Trophoblast cell (in vitro differentiated cells and primary cell): ENCODE measurements around the gene CLIP4.

Experiments
- DNase-seq, 2 donors: peaks; one replicate each; pipeline ENCODE4 v3.0.0-alpha.2; 2016
- H2AFZ ChIP-seq: 2 replicates; pipeline ENCODE4 v1.6.1; 2013; ENCODE audit warnings: low read length, moderate library complexity, mild to moderate bottlenecking; ENCODE audit not compliant: insufficient read depth, poor library complexity
- H2AK5ac ChIP-seq: 2 replicates; pipeline ENCODE4 v1.6.1; 2013; ENCODE audit warnings: mild to moderate bottlenecking, low read length
- H2BK120ac ChIP-seq: 2 replicates; pipeline ENCODE4 v1.6.1; 2013; ENCODE audit warnings: low read length, mild to moderate bottlenecking, moderate library complexity; ENCODE audit not compliant: insufficient read depth, poor library complexity
- H2BK12ac ChIP-seq: 2 replicates; pipeline ENCODE4 v1.6.1; 2013; ENCODE audit warnings: mild to moderate bottlenecking, low read length, moderate library complexity
- H2BK5ac ChIP-seq: 2 replicates; pipeline ENCODE4 v1.6.1; 2013; ENCODE audit warnings: low read length, low read depth, moderate library complexity, mild to moderate bottlenecking; ENCODE audit not compliant: poor library complexity
- H3K14ac ChIP-seq: 2 replicates; pipeline ENCODE4 v1.6.1; 2013; ENCODE audit warnings: mild to moderate bottlenecking, low read length
- H3K18ac ChIP-seq: 2 replicates; pipeline ENCODE4 v1.6.1; 2013; ENCODE audit warnings: mild to moderate bottlenecking, low read length
- H3K23ac ChIP-seq: 2 replicates; pipeline ENCODE4 v1.6.1; 2013; ENCODE audit warnings: low read length
- H3K27ac ChIP-seq: 2 replicates; pipeline ENCODE4 v1.5.1; 2013; ENCODE audit warnings: low read depth, mild to moderate bottlenecking, inconsistent platforms, low read length, moderate library complexity
- H3K27me3 ChIP-seq: 2 replicates; pipeline ENCODE4 v1.6.1; 2013; ENCODE audit warnings: inconsistent platforms, mild to moderate bottlenecking, low read length, moderate library complexity; ENCODE audit not compliant: insufficient read depth
- H3K36me3 ChIP-seq, 2 experiments: 1 replicate in 1 of 2; 2 replicates in 1 of 2; pipeline ENCODE4 v1.6.1; 2013; ENCODE audit warnings: low read length in 2 of 2, mild to moderate bottlenecking in 2 of 2, moderate library complexity in 1 of 2; ENCODE audit not compliant: insufficient read depth in 2 of 2, control insufficient read depth in 1 of 2
- H3K4ac ChIP-seq: 2 replicates; pipeline ENCODE4 v1.6.1; 2013; ENCODE audit warnings: low read depth, mild to moderate bottlenecking, low read length, moderate library complexity
- H3K4me1 ChIP-seq, 2 experiments: 1 replicate in 1 of 2; 2 replicates in 1 of 2; pipeline ENCODE4 v1.6.1; 2013; ENCODE audit warnings: low read length in 2 of 2, mild to moderate bottlenecking in 2 of 2, moderate library complexity in 1 of 2; ENCODE audit not compliant: insufficient read depth in 2 of 2, control insufficient read depth in 1 of 2
- H3K4me2 ChIP-seq: 2 replicates; pipeline ENCODE4 v1.6.1; 2013; ENCODE audit warnings: inconsistent platforms, mild to moderate bottlenecking, low read length, moderate library complexity
- H3K4me3 ChIP-seq: 2 replicates; pipeline ENCODE4 v1.5.1; 2013; ENCODE audit warnings: mild to moderate bottlenecking, low read depth, low read length, inconsistent platforms
- H3K79me1 ChIP-seq: one replicate; pipeline ENCODE4 v1.6.1; 2013; ENCODE audit warnings: low read length
- H3K79me2 ChIP-seq: 2 replicates; pipeline ENCODE4 v1.6.1; 2013; ENCODE audit warnings: low read length, mild to moderate bottlenecking; ENCODE audit not compliant: control insufficient read depth, insufficient read depth, poor library complexity
- H3K9ac ChIP-seq: 2 replicates; pipeline ENCODE4 v1.6.1; 2013; ENCODE audit warnings: mild to moderate bottlenecking, low read length
- H3K9me3 ChIP-seq: 2 replicates; pipeline ENCODE4 v1.6.1; 2013; ENCODE audit warnings: low read depth, mild to moderate bottlenecking, control low read depth, inconsistent platforms, low read length; ENCODE audit not compliant: insufficient read depth
- H4K12ac ChIP-seq: 2 replicates; pipeline ENCODE4 v1.6.1; 2013; ENCODE audit warnings: low read depth, mild to moderate bottlenecking, low read length, moderate library complexity
- H4K8ac ChIP-seq: 2 replicates; pipeline ENCODE4 v1.6.1; 2013; ENCODE audit warnings: low read depth, mild to moderate bottlenecking, low read length, moderate library complexity
- H4K91ac ChIP-seq: one replicate; pipeline ENCODE4 v1.6.1; 2013; ENCODE audit warnings: low read depth, mild to moderate bottlenecking, low read length, moderate library complexity
- WGBS: extraction: QIAGEN DNeasy Blood & Tissue Kit; methylation state at CpG from one replicate; pipeline ENCODE4 v1.1.7; 2013; ENCODE audit warnings: missing lambda C conversion rate; ENCODE audit not compliant: insufficient read length, insufficient coverage; ENCODE audit errors: extremely low coverage; 5-methylcytosine and 5-hydroxymethylcytosine counted together

Gene CLIP4

DNA sequence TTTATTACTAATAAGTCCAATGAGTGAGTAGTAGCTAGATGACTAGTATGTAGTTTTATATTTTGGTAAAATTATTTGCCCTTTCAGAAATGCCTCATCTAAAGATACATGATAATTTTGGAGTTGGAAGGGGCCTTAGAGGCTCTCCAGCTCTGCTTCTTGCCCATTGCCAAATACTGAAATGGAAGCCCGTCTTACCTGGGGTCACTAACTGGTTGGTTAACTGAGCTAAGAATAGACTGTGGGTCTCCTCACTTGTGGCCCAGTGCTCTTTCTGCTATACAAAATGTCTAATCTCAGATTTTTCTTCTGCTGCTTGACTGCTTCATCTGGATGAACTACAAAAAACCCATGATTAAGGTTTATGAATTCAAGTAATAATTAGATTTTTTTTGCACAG is 67.1 kb downstream of the CLIP4 start:
- no peak overlapping the region for H3K4me2 ChIP-seq
- H2BK5ac ChIP-seq: no peak overlapping the region
- no peak overlapping the region for H2BK12ac ChIP-seq
- H3K23ac ChIP-seq: no peak overlapping the region
- no peaks in the 10 kb centered on the region for H3K4me1 ChIP-seq
- peaks cover under 1% of the 10 kb centered on the region for H3K9me3 ChIP-seq
- H3K4ac ChIP-seq: no peak overlapping the region
- H3K14ac ChIP-seq: no peak overlapping the region
- no peak overlapping the region for H2AK5ac ChIP-seq
- H4K91ac ChIP-seq: no peak overlapping the region
- no peak overlapping the region for H3K18ac ChIP-seq
- H4K12ac ChIP-seq: no peak overlapping the region
- no peaks in the 10 kb centered on the region for H3K79me1 ChIP-seq
- no CpG with 5 or more reads among the region's 1 CpG for WGBS
- H3K79me2 ChIP-seq: no peaks in the 10 kb centered on the region
- no peaks in the 10 kb centered on the region for H3K36me3 ChIP-seq
- no peak overlapping the region for H3K27ac ChIP-seq
- no peak overlapping the region for H2BK120ac ChIP-seq
- no peak for DNase-seq
- no peak overlapping the region for H4K8ac ChIP-seq
- H3K27me3 ChIP-seq: no peaks in the 10 kb centered on the region
- no peak overlapping the region for H3K4me3 ChIP-seq
- no peak overlapping the region for H2AFZ ChIP-seq
- no peak overlapping the region for H3K9ac ChIP-seq

DNA sequence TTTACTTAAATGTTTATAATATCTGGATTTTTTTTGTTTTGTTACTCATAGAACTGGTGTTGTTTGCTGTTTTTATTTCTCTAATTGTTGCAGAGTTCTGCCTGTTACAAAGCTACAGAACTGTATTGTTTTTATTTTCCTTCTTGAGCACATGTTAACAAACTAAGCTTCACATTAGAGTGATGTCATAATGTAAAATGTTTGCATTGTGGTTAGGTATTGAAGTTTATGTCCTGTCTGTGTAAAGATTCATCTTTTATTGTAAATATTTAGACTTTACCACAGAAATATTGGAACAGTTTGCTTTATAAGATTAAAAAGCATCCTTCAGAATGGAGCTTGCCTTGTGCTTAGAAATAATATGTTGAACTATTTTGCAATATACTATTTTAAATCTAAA is 67.7 kb downstream of the CLIP4 start:
- no peak overlapping the region for H3K9ac ChIP-seq
- H3K4me1 ChIP-seq: no peaks in the 10 kb centered on the region
- H3K4me2 ChIP-seq: no peak overlapping the region
- no peaks in the 10 kb centered on the region for H3K79me1 ChIP-seq
- H2BK120ac ChIP-seq: no peak overlapping the region
- no peak overlapping the region for H3K4ac ChIP-seq
- no peak overlapping the region for H4K91ac ChIP-seq
- H3K9me3 ChIP-seq: peaks cover 2% of the 10 kb centered on the region
- H3K18ac ChIP-seq: no peak overlapping the region
- H2BK5ac ChIP-seq: no peak overlapping the region
- H4K12ac ChIP-seq: no peak overlapping the region
- no peak overlapping the region for H2AK5ac ChIP-seq
- H4K8ac ChIP-seq: no peak overlapping the region
- no peak overlapping the region for H3K4me3 ChIP-seq
- H3K23ac ChIP-seq: no peak overlapping the region
- H3K27me3 ChIP-seq: no peaks in the 10 kb centered on the region
- H3K36me3 ChIP-seq: no peaks in the 10 kb centered on the region
- H3K27ac ChIP-seq: no peak overlapping the region
- H2BK12ac ChIP-seq: no peak overlapping the region
- no peak overlapping the region for H3K14ac ChIP-seq
- no peaks in the 10 kb centered on the region for H3K79me2 ChIP-seq
- DNase-seq: no peak
- H2AFZ ChIP-seq: no peak overlapping the region

DNA sequence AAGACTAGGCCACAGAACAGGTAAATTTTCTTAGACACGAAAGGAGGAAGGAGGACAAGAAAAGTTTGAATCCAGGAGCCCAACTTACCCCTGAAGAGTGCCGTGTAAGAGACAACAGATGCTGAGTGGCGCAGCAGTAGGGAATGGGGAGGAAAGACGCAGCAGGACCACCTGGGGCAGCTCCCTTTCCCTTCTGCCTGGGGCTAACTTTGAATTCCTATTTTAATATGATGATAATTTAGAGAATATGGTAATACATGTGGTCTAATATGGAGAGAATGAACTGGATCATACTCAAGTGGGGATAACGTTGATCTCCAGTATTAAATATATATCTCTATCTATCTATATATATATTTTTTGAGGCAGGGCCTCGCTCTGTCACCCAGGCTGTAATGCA is 69.3 kb downstream of the CLIP4 start:
- Histone ChIP-seq H2BK12ac (no peak overlapping the region), H3K27me3 (no peaks in the 10 kb centered on the region), H3K4me2 (no peak overlapping the region), H4K8ac (no peak overlapping the region), H2AK5ac (no peak overlapping the region), H3K9ac (no peak overlapping the region), H3K18ac (no peak overlapping the region), H3K79me1 (no peaks in the 10 kb centered on the region), H3K14ac (no peak overlapping the region), H2AFZ (no peak overlapping the region), H3K4me3 (no peak overlapping the region), H3K23ac (no peak overlapping the region), H3K79me2 (no peaks in the 10 kb centered on the region), H4K12ac (no peak overlapping the region), H3K4ac (no peak overlapping the region), H3K36me3 (no peaks in the 10 kb centered on the region), H3K9me3 (peaks cover 2% of the 10 kb centered on the region), H3K27ac (no peak overlapping the region), H3K4me1 (no peaks in the 10 kb centered on the region), H2BK5ac (no peak overlapping the region), H2BK120ac (no peak overlapping the region), H4K91ac (no peak overlapping the region)
- no peak for DNase-seq
- WGBS: no CpG with 5 or more reads among the region's 6 CpGs

DNA sequence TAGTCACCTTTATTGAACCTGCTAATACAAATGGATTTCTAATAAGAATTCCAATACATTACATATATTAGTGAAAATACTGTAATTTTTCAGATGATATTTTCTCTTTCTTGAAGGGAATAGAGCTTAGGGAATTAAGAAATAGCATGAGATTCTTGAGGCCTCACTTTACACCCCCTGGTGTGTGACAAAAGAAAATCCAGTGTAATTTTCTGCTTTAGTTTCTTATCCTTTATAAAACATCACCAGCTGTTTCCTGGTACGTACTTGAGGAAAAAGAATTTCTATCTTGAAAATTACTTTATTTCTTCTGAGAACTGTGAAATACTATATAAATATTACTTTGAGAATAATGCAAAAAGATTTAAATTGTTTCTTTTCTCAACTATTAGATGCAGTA is 71.6 kb downstream of the CLIP4 start:
- Histone ChIP-seq H2BK120ac (no peak overlapping the region), H3K9me3 (peaks cover 2% of the 10 kb centered on the region), H3K4me3 (no peak overlapping the region), H3K27ac (no peak overlapping the region), H2BK5ac (no peak overlapping the region), H3K4me2 (no peak overlapping the region), H3K79me2 (no peaks in the 10 kb centered on the region), H3K18ac (no peak overlapping the region), H2BK12ac (no peak overlapping the region), H3K9ac (no peak overlapping the region), H3K23ac (no peak overlapping the region), H3K4ac (no peak overlapping the region), H3K36me3 (no peaks in the 10 kb centered on the region), H2AK5ac (no peak overlapping the region), H4K8ac (no peak overlapping the region), H3K14ac (no peak overlapping the region), H4K12ac (no peak overlapping the region), H2AFZ (no peak overlapping the region), H3K27me3 (no peaks in the 10 kb centered on the region), H4K91ac (no peak overlapping the region), H3K79me1 (no peaks in the 10 kb centered on the region), H3K4me1 (no peaks in the 10 kb centered on the region)
- no peak for DNase-seq
- no CpG with 5 or more reads among the region's 1 CpG for WGBS

DNA sequence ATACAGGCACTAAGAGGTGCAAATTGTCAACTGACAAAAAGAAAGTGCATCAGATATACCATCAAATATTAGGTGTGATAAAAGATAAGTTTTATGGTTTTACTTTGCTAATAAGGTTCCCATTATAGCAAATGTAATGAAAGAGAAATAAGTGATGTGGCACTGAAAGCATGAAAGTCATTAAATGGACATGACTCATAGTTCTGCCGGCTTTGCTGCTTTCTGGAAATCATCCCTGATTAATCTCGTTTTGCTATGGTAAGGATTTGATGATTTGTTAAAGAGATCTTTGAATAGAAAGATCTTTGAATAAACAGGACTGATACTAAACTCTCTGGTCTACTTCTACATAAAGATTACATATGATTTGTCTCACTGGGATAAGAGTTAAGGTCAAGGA is 72.7 kb downstream of the CLIP4 start:
- H2BK120ac ChIP-seq: no peak overlapping the region
- H3K4me1 ChIP-seq: no peaks in the 10 kb centered on the region
- no peak overlapping the region for H3K27ac ChIP-seq
- WGBS: no CpG with 5 or more reads among the region's 2 CpGs
- no peak overlapping the region for H2BK12ac ChIP-seq
- H4K12ac ChIP-seq: no peak overlapping the region
- no peak overlapping the region for H2BK5ac ChIP-seq
- H2AK5ac ChIP-seq: no peak overlapping the region
- no peak overlapping the region for H2AFZ ChIP-seq
- no peaks in the 10 kb centered on the region for H3K36me3 ChIP-seq
- H3K4ac ChIP-seq: no peak overlapping the region
- no peak overlapping the region for H3K9ac ChIP-seq
- no peak overlapping the region for H3K23ac ChIP-seq
- peaks cover 2% of the 10 kb centered on the region for H3K9me3 ChIP-seq
- no peak overlapping the region for H3K14ac ChIP-seq
- H4K91ac ChIP-seq: no peak overlapping the region
- H3K79me2 ChIP-seq: no peaks in the 10 kb centered on the region
- no peak overlapping the region for H4K8ac ChIP-seq
- no peak overlapping the region for H3K4me3 ChIP-seq
- H3K79me1 ChIP-seq: no peaks in the 10 kb centered on the region
- H3K27me3 ChIP-seq: no peaks in the 10 kb centered on the region
- no peak overlapping the region for H3K4me2 ChIP-seq
- H3K18ac ChIP-seq: no peak overlapping the region
- DNase-seq: no peak
